Lower leg skin (tissue), 4 donors: Measurements from ENCODE around the gene LDLRAD3. TPM values are rescaled to one million over a fixed set of nuclear protein-coding genes. Genes with fewer than 3 reads are reported as not detected.

Experiments used
- DNase-seq, 2 donors: peaks; one replicate each; pipeline ENCODE4 v3.0.0-alpha.2; 2019; ENCODE audit warnings: low spot score in 2 of 2
- H3K4me3 ChIP-seq: fragments of 200-600 bp; sonication (generic); 2 replicates; pipeline ENCODE4 v1.5.1; 2017; ENCODE audit warnings: mild to moderate bottlenecking, low read depth; ENCODE audit not compliant: poor library complexity, severe bottlenecking
- POLR2A ChIP-seq, 2 donors: fragments of 450-650 bp; IDR thresholded peaks; one replicate each; pipeline ENCODE4 v1.6.1; 2016 to 2017; ENCODE audit warnings: antibody characterized with exemption in 2 of 2, mild to moderate bottlenecking in 1 of 2, moderate library complexity in 1 of 2
- WGBS, 2 donors: methylation state at CpG; one replicate each; pipeline ENCODE4 v1.1.5; 2018; 5-methylcytosine and 5-hydroxymethylcytosine counted together
- intact Hi-C: fragments of 100-400 bp; cut with DNase I; formaldehyde crosslinking; loops from one replicate; pipeline ENCODE4 v1.15.0; 2023; ENCODE audit warnings: low total_unique reads
- total RNA-seq, 4 donors: library from RNA; depleted of rRNA; stranded (reverse); fragments of >200 nt; gene quantifications; one replicate each; pipeline ENCODE4 v1.1.0, GENCODE V29; 2016
- TF ChIP-seq, protein P1 (sequence below), 3 donors: fragments of 450-650 bp; IDR thresholded peaks; one replicate each; pipeline ENCODE4 v1.5.1; 2016; ENCODE audit warnings: antibody characterized with exemption in 3 of 3, mild to moderate bottlenecking in 3 of 3, moderate library complexity in 2 of 3

Gene LDLRAD3
- total RNA-seq, 4 donors from 2014 or later: 18.6 to 42.6 (median 25.5) TPM

- TF ChIP-seq, protein P1, sequence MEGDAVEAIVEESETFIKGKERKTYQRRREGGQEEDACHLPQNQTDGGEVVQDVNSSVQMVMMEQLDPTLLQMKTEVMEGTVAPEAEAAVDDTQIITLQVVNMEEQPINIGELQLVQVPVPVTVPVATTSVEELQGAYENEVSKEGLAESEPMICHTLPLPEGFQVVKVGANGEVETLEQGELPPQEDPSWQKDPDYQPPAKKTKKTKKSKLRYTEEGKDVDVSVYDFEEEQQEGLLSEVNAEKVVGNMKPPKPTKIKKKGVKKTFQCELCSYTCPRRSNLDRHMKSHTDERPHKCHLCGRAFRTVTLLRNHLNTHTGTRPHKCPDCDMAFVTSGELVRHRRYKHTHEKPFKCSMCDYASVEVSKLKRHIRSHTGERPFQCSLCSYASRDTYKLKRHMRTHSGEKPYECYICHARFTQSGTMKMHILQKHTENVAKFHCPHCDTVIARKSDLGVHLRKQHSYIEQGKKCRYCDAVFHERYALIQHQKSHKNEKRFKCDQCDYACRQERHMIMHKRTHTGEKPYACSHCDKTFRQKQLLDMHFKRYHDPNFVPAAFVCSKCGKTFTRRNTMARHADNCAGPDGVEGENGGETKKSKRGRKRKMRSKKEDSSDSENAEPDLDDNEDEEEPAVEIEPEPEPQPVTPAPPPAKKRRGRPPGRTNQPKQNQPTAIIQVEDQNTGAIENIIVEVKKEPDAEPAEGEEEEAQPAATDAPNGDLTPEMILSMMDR (IDR thresholded peaks at IDR 0.05): no peak
- TF ChIP-seq POLR2A (IDR thresholded peaks at IDR 0.05): no peak
- DNase-seq: no peak
- no peak overlapping the region for H3K4me3 ChIP-seq
- intact Hi-C loops: loop anchor here (5.0 kb wide), 1 partner anchor 651 kb away; the partner anchor contains the start of gene FJX1
- WGBS, 2 donors: 72 to 78% methylated on average over 8 of the region's 8 CpGs
Observed at GRCh38 chr11:36268337-36268985, 324.6 kb downstream of the LDLRAD3 start.

- 88 to 90% methylated on average over 9 of the region's 9 CpGs for WGBS, 2 donors
- intact Hi-C loops: no loop called here
- TF ChIP-seq, protein P1 (IDR thresholded peaks at IDR 0.05): no peak
- TF ChIP-seq POLR2A (IDR thresholded peaks at IDR 0.05): no peak
Observed at GRCh38 chr11:36270701-36271100, 326.8 kb downstream of the LDLRAD3 start.

DNA sequence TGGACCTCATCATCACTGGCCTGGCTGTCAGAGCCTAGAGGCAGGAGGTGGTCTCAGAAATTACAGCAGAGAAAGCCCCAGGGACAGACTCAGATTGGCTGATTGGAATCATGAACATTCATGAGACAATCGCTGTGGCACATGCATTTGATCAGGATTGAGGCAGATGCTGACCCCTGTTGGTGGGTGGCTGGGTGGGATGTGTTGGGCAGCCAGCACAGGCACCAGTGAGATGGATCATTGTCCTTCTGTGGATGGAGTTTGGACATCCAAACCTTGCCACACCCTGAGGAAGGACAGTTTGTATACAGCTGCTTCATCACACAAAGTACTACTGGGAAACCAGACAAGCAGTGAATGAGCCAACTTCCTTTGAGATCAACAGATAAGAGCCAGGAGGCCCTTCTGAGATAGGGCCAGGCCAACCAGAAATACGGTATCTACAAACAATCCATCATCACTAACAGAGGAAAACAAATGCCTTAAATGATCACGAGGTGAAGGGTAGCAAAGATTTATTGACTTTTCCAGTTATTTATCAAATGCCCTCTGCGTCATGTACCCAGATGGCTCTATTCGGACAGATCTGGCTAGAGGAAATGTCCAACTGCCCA is 328.0 kb downstream of the LDLRAD3 start:
- WGBS, 2 donors: 81 to 82% methylated on average over 5 of the region's 5 CpGs
- peak in 1 of 2 donors; percentile 70 for DNase-seq
- TF ChIP-seq, protein P1 (IDR thresholded peaks at IDR 0.05): no peak
- TF ChIP-seq POLR2A (IDR thresholded peaks at IDR 0.05): no peak
- intact Hi-C loops: no loop called here
- no peak overlapping the region for H3K4me3 ChIP-seq

More at GRCh38 chr11:36270701-36271100, 326.8 kb downstream of the LDLRAD3 start:
- no peak for DNase-seq
- no peak overlapping the region for H3K4me3 ChIP-seq

DNA sequence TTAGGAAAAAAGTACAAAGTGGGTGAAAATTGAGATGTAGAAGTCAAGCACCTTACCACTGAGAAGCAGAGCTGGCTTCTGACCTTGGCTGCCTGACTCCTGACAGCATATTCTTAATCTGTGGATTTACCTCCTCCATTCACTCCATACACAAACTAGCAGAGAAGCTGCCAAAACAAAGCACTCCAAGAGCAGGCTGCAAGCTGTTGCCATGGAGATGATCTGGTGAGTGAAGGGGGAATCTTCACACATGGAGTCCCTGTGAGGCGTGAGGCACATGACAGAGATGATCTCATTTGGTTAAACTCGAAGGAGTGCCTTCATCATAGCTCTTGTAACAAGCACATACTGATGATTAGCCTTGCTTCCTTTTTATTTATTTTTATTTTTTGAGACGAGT is 329.2 kb downstream of the LDLRAD3 start:
- intact Hi-C loops: no loop called here
- no peak for TF ChIP-seq POLR2A (IDR thresholded peaks at IDR 0.05)
- TF ChIP-seq, protein P1 (IDR thresholded peaks at IDR 0.05): no peak
- 89 to 91% methylated on average over 3 of the region's 3 CpGs for WGBS, 2 donors
- H3K4me3 ChIP-seq: no peak overlapping the region
- peak in 1 of 2 donors; percentile 7 for DNase-seq

DNA sequence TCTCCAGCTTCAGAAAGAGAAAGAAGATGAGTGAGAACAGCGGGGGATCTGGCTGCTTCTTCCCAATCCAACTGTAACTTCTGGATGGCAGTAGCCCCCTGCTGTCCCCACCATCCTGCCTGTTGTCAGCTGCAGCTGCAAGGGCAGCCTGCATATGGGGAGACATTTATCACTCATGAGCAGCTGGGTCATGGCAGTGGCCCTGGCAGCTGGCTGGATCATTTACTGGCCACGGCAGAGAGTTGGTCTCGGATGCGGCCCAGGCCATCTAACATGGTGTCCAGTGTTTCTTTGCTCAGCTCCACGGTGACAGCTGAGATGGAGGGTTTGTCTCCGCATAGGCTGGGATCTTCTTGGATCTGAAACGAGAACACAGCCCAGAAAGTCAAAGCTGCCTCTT is 330.6 kb downstream of the LDLRAD3 start:
- no peak for DNase-seq
- WGBS, 2 donors: 94 to 98% methylated on average over 7 of the region's 7 CpGs
- intact Hi-C loops: no loop called here
- no peak overlapping the region for H3K4me3 ChIP-seq
- TF ChIP-seq POLR2A (IDR thresholded peaks at IDR 0.05): no peak
- TF ChIP-seq, protein P1 (IDR thresholded peaks at IDR 0.05): no peak
